Measurements from ENCODE around the gene SCYL1. TPM values are rescaled to one million over a fixed set of nuclear protein-coding genes. Genes with fewer than 3 reads are reported as not detected.

SCYL1 gene
- total RNA-seq, 4 donors from 2014 or later, result 74.3 to 115 (median 104) TPM

GRCh38 chr11:65578134-65578533 is 53.3 kb downstream of the SCYL1 start:
- peak overlapping the region; percentile 78 to 98 (median 88) for H3K4me3 ChIP-seq
- H3K36me3 ChIP-seq, result peaks cover 24 to 52% (median 47%) of the 10 kb centered on the region in 4 donors
- H3K27me3 ChIP-seq, result no peaks in the 10 kb centered on the region
- intact Hi-C loops (cut with DNase I), result no loop called here
- DNase-seq (ENCODE audit: extremely low spot score), result no peak
- WGBS, result 76% methylated on average over 7 of the region's 7 CpGs
- H3K4me1 ChIP-seq, result peaks cover 44 to 84% (median 63%) of the 10 kb centered on the region in 4 donors
- no peak for TF ChIP-seq POLR2AphosphoS5 (IDR thresholded peaks at IDR 0.05)
- TF ChIP-seq POLR2A (IDR thresholded peaks at IDR 0.05; ENCODE audit: low read depth), result no peak
- TF ChIP-seq EP300 (IDR thresholded peaks at IDR 0.05), result no peak
- no peak for TF ChIP-seq CTCF (IDR thresholded peaks at IDR 0.05)
- H3K9me3 ChIP-seq, result no peaks in the 10 kb centered on the region
- peak overlapping the region; percentile 95 to 99 (median 96) for H3K27ac ChIP-seq (replicated peaks in 1 of 4)

GRCh38 chr11:65578667-65579066 is 53.8 kb downstream of the SCYL1 start:
- H3K36me3 ChIP-seq, result peaks cover 27 to 58% (median 52%) of the 10 kb centered on the region in 4 donors
- H3K9me3 ChIP-seq, result no peaks in the 10 kb centered on the region
- no peaks in the 10 kb centered on the region for H3K27me3 ChIP-seq
- peaks cover 38 to 81% (median 61%) of the 10 kb centered on the region in 4 donors for H3K4me1 ChIP-seq
- no peak overlapping the region for H3K4me3 ChIP-seq
- 58% methylated on average over 3 of the region's 3 CpGs for WGBS
- peak overlapping the region; percentile 95 to 99 (median 96) for H3K27ac ChIP-seq (replicated peaks in 1 of 4)
- intact Hi-C loops (cut with DNase I), result no loop called here
- no peak for DNase-seq (ENCODE audit: extremely low spot score)
- no peak for TF ChIP-seq EP300 (IDR thresholded peaks at IDR 0.05)
- TF ChIP-seq POLR2A (IDR thresholded peaks at IDR 0.05; ENCODE audit: low read depth), result no peak
- no peak for TF ChIP-seq CTCF (IDR thresholded peaks at IDR 0.05)
- no peak for TF ChIP-seq POLR2AphosphoS5 (IDR thresholded peaks at IDR 0.05)

- no peak for DNase-seq (ENCODE audit: extremely low spot score)
- WGBS, result 80% methylated on average over 3 of the region's 4 CpGs
- intact Hi-C loops (cut with DNase I), result no loop called here
- H3K27me3 ChIP-seq, result no peaks in the 10 kb centered on the region
- peaks cover 35 to 81% (median 63%) of the 10 kb centered on the region in 4 donors for H3K4me1 ChIP-seq
- H3K9me3 ChIP-seq, result no peaks in the 10 kb centered on the region
- H3K4me3 ChIP-seq, result no peak overlapping the region
- peak overlapping the region; percentile 95 to 99 (median 96) for H3K27ac ChIP-seq (replicated peaks in 1 of 4)
- TF ChIP-seq EP300 (IDR thresholded peaks at IDR 0.05) (no peak), POLR2AphosphoS5 (IDR thresholded peaks at IDR 0.05) (no peak), POLR2A (IDR thresholded peaks at IDR 0.05; ENCODE audit: low read depth) (no peak), CTCF (IDR thresholded peaks at IDR 0.05) (no peak)
- peaks cover 33 to 64% (median 59%) of the 10 kb centered on the region in 4 donors for H3K36me3 ChIP-seq
Observed at GRCh38 chr11:65579291-65579690, 54.4 kb downstream of the SCYL1 start.

GRCh38 chr11:65580031-65580692 is 55.3 kb downstream of the SCYL1 start:
- Histone ChIP-seq H3K27me3 (no peaks in the 10 kb centered on the region), H3K4me3 (no peak overlapping the region), H3K27ac (replicated peaks in 1 of 4) (peak overlapping the region; percentile 68 to 96 (median 79)), H3K9me3 (no peaks in the 10 kb centered on the region), H3K36me3 (peaks cover 40 to 73% (median 66%) of the 10 kb centered on the region in 4 donors), H3K4me1 (peaks cover 30 to 81% (median 64%) of the 10 kb centered on the region in 4 donors)
- intact Hi-C loops (cut with DNase I), result no loop called here
- 85% methylated on average over 4 of the region's 19 CpGs for WGBS
- TF ChIP-seq POLR2AphosphoS5 (IDR thresholded peaks at IDR 0.05), result no peak
- no peak for DNase-seq (ENCODE audit: extremely low spot score)

GRCh38 chr11:65580756-65581155 is 55.9 kb downstream of the SCYL1 start:
- 89% methylated on average over 7 of the region's 8 CpGs for WGBS
- TF ChIP-seq POLR2AphosphoS5 (IDR thresholded peaks at IDR 0.05) (no peak), CTCF (IDR thresholded peaks at IDR 0.05) (no peak), POLR2A (IDR thresholded peaks at IDR 0.05; ENCODE audit: low read depth) (no peak), EP300 (IDR thresholded peaks at IDR 0.05) (no peak)
- intact Hi-C loops (cut with DNase I), result no loop called here
- H3K4me1 ChIP-seq, result peaks cover 30 to 82% (median 64%) of the 10 kb centered on the region in 4 donors
- H3K36me3 ChIP-seq, result peaks cover 46 to 78% (median 71%) of the 10 kb centered on the region in 4 donors
- DNase-seq (ENCODE audit: extremely low spot score), result no peak
- no peaks in the 10 kb centered on the region for H3K27me3 ChIP-seq
- no peak overlapping the region for H3K4me3 ChIP-seq
- no peaks in the 10 kb centered on the region for H3K9me3 ChIP-seq
- H3K27ac ChIP-seq (replicated peaks in 1 of 4), result peak overlapping the region; percentile 68 to 96 (median 79)

Data from esophagus muscularis mucosa (tissue), 4 donors.